ENCODE measurements around the gene MTMR12.

DNA sequence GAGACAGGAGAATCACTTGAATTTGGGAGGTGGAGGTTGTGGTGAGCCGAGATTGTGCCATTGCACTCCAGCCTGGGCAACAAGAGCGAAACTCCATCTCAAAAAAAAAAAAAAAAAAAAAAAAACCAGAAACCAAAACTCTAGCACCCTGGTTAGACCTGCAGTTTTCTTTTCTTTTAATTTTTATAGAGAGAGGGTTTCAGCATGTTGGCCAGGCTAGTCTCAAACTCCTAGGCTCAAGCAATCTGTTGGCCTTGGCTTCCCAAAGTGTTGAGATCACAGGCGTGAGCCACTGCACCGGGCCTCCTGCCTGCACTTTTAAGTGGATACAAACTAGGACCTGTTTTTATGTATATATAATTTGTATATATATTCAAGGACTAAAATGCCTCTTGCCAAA lies 12.9 kb upstream of the MTMR12 start:
- TF ChIP-seq GTF2F1 (IDR thresholded peaks at IDR 0.05; ENCODE audit: low read length), result no peak
- TF ChIP-seq SALL2 (CRISPR knock-in tag; IDR thresholded peaks at IDR 0.05), result no peak

All from HepG2 (cell line).